Mesenchymal stem cell (in vitro differentiated cells and primary cell): ENCODE results near the gene LRRTM4.

ENCODE experiments used
- DNase-seq: peaks from one replicate; pipeline ENCODE4 v3.0.0-alpha.2; 2013
- H2AFZ ChIP-seq: one replicate; pipeline ENCODE4 v1.6.1; 2013; ENCODE audit warnings: low read depth, mild to moderate bottlenecking, control low read depth, inconsistent platforms, low read length, moderate library complexity
- H2AK5ac ChIP-seq: 2 replicates; pipeline ENCODE4 v1.6.1; 2013; ENCODE audit warnings: low read length, moderate library complexity, mild to moderate bottlenecking, inconsistent platforms; ENCODE audit not compliant: severe bottlenecking
- H2BK120ac ChIP-seq: one replicate; pipeline ENCODE4 v1.6.1; 2013; ENCODE audit warnings: low read depth, mild to moderate bottlenecking, inconsistent platforms, low read length, moderate library complexity
- H2BK12ac ChIP-seq, 2 experiments: one replicate each; pipeline ENCODE4 v1.6.1; 2013; ENCODE audit warnings: inconsistent platforms in 2 of 2, low read length in 2 of 2, mild to moderate bottlenecking in 2 of 2, moderate library complexity in 2 of 2, control low read depth in 1 of 2
- H2BK15ac ChIP-seq: one replicate; pipeline ENCODE4 v1.6.1; 2013; ENCODE audit warnings: mild to moderate bottlenecking, low read depth, inconsistent platforms; ENCODE audit not compliant: poor library complexity, severe bottlenecking
- H2BK5ac ChIP-seq: 2 replicates; pipeline ENCODE4 v1.6.1; 2013; ENCODE audit warnings: low read depth, mild to moderate bottlenecking, low read length, control low read depth, inconsistent platforms; ENCODE audit not compliant: poor library complexity, severe bottlenecking
- H3K14ac ChIP-seq, 2 experiments: one replicate each; pipeline ENCODE4 v1.6.1; 2013; ENCODE audit warnings: inconsistent platforms in 2 of 2, low read length in 2 of 2, control low read depth in 1 of 2, mild to moderate bottlenecking in 1 of 2, moderate library complexity in 1 of 2
- H3K18ac ChIP-seq, 2 experiments: one replicate each; pipeline ENCODE4 v1.6.1; 2013; ENCODE audit warnings: inconsistent platforms in 2 of 2, low read length in 2 of 2, control low read depth in 1 of 2, low read depth in 1 of 2, mild to moderate bottlenecking in 1 of 2
- H3K23ac ChIP-seq, 2 experiments: one replicate each; pipeline ENCODE4 v1.6.1; 2013; ENCODE audit warnings: inconsistent platforms in 2 of 2, low read length in 2 of 2, mild to moderate bottlenecking in 2 of 2, moderate library complexity in 2 of 2, control low read depth in 1 of 2
- H3K27ac ChIP-seq: 2 replicates; pipeline ENCODE4 v1.5.1; 2013; ENCODE audit warnings: mild to moderate bottlenecking, moderate library complexity, low read length, control low read depth, inconsistent platforms; ENCODE audit not compliant: poor library complexity, severe bottlenecking
- H3K27me3 ChIP-seq, 2 experiments: 2 replicates each; pipeline versions ENCODE4 v1.6.1 to v1.7.0; 2013; ENCODE audit warnings: low read length in 2 of 2, mild to moderate bottlenecking in 2 of 2, moderate library complexity in 2 of 2, control low read depth in 1 of 2, inconsistent platforms in 1 of 2; ENCODE audit not compliant: control insufficient read depth in 1 of 2, insufficient read depth in 1 of 2
- H3K36me3 ChIP-seq, 2 experiments: 2 replicates each; pipeline versions ENCODE4 v1.6.1 to v1.7.0; 2013; ENCODE audit warnings: low read length in 2 of 2, control low read depth in 1 of 2, inconsistent platforms in 1 of 2, low read depth in 1 of 2, mild to moderate bottlenecking in 1 of 2; ENCODE audit not compliant: insufficient read depth in 2 of 2, control insufficient read depth in 1 of 2
- H3K4ac ChIP-seq, 2 experiments: one replicate each; pipeline ENCODE4 v1.6.1; 2013; ENCODE audit warnings: inconsistent platforms in 2 of 2, low read length in 2 of 2, mild to moderate bottlenecking in 2 of 2, moderate library complexity in 2 of 2, control low read depth in 1 of 2, low read depth in 1 of 2
- H3K4me1 ChIP-seq: 2 replicates; pipeline ENCODE4 v1.6.1; 2013; ENCODE audit warnings: low read depth, low read length, control low read depth; ENCODE audit not compliant: control insufficient read depth, insufficient read depth
- H3K4me2 ChIP-seq: 2 replicates; pipeline ENCODE4 v1.6.1; 2013; ENCODE audit warnings: low read length, mild to moderate bottlenecking, inconsistent platforms; ENCODE audit not compliant: poor library complexity, severe bottlenecking
- H3K4me3 ChIP-seq, 2 experiments: 2 replicates each; pipeline versions ENCODE4 v1.5.1 to v1.7.0; 2013; ENCODE audit warnings: low read length in 2 of 2, mild to moderate bottlenecking in 2 of 2, control low read depth in 1 of 2, low read depth in 1 of 2; ENCODE audit not compliant: insufficient read depth in 1 of 2
- H3K79me1 ChIP-seq: replicated peaks from 2 replicates; pipeline ENCODE4 v1.6.1; 2013; ENCODE audit warnings: mild to moderate bottlenecking, control low read depth, low read length, inconsistent platforms; ENCODE audit not compliant: poor library complexity, severe bottlenecking
- H3K9ac ChIP-seq: 2 replicates; pipeline ENCODE4 v1.7.0; 2013; ENCODE audit warnings: mild to moderate bottlenecking, low read length, moderate library complexity
- H3K9me3 ChIP-seq: 2 replicates; pipeline ENCODE4 v1.7.0; 2013; ENCODE audit warnings: mild to moderate bottlenecking, low read length; ENCODE audit not compliant: control insufficient read depth
- H4K8ac ChIP-seq: one replicate; pipeline ENCODE4 v1.6.1; 2013; ENCODE audit warnings: inconsistent platforms, mild to moderate bottlenecking, low read length, moderate library complexity
- H4K91ac ChIP-seq: one replicate; pipeline ENCODE4 v1.6.1; 2013; ENCODE audit warnings: mild to moderate bottlenecking, low read length, inconsistent platforms
- WGBS: methylation state at CpG from one replicate; pipeline ENCODE4 v1.1.7; 2013; ENCODE audit warnings: mixed read lengths; 5-methylcytosine and 5-hydroxymethylcytosine counted together

LRRTM4 gene

DNA sequence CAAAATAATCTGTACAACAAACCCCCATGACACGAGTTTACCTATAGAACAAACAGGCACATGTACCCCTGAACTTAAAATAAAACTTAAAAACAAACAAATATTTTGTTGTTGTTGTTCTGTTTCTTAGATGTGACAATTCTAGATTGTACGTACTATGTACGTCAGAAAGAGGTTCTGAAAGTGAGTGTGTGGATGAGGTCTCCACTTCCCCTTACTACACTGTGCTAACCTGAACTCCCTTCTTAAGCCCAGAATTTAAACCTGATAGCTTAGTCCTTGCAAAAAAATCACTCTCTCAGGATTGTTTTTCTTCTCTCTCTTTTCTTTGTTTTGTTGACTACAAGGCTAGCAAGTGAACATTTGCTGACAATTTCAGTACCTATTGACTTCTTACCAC is 581.6 kb downstream of the LRRTM4 start:
- Histone ChIP-seq H3K79me1 (no peaks in the 10 kb centered on the region), H3K36me3 (no peaks in the 10 kb centered on the region), H3K4me2 (no peak overlapping the region), H3K9me3 (no peaks in the 10 kb centered on the region), H4K91ac (no peak overlapping the region), H4K8ac (no peak overlapping the region), H3K23ac (no peak overlapping the region), H3K4ac (no peak overlapping the region), H3K27ac (no peak overlapping the region), H2AFZ (no peak overlapping the region), H3K9ac (no peak overlapping the region), H2AK5ac (no peak overlapping the region), H3K18ac (no peak overlapping the region), H2BK15ac (no peak overlapping the region), H2BK12ac (no peak overlapping the region), H3K4me3 (no peak overlapping the region), H2BK120ac (no peak overlapping the region), H3K14ac (no peak overlapping the region), H3K27me3 (no peaks in the 10 kb centered on the region), H2BK5ac (no peak overlapping the region), H3K4me1 (no peaks in the 10 kb centered on the region)
- no peak for DNase-seq
- 100% methylated on average over 2 of the region's 3 CpGs for WGBS

DNA sequence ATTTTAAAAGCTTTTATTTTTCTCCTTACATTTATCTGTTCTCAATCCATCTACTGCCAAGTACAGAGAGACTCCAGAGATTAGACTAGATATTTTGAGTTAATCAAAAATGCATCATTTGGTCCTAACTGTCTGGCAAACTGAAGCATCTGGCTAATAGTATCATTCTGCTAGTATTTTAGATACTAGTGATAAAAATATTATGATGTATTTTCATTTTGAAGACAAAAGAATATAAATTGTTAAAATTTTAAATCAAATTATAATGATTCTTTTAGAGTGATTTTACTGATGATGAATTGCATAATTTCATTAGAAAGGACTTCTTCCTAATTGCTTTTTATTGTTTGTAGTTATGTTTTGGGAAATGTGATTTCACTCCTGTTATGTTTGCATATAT is 584.0 kb downstream of the LRRTM4 start:
- Histone ChIP-seq H3K36me3 (no peaks in the 10 kb centered on the region), H3K9me3 (no peaks in the 10 kb centered on the region), H4K91ac (no peak overlapping the region), H3K27me3 (no peaks in the 10 kb centered on the region), H2BK120ac (no peak overlapping the region), H2BK15ac (no peak overlapping the region), H2AK5ac (no peak overlapping the region), H3K9ac (no peak overlapping the region), H3K4me2 (no peak overlapping the region), H3K79me1 (no peaks in the 10 kb centered on the region), H3K18ac (no peak overlapping the region), H3K4ac (no peak overlapping the region), H4K8ac (no peak overlapping the region), H2BK12ac (no peak overlapping the region), H2BK5ac (no peak overlapping the region), H3K27ac (no peak overlapping the region), H3K14ac (no peak overlapping the region), H3K23ac (no peak overlapping the region), H3K4me1 (no peaks in the 10 kb centered on the region), H3K4me3 (no peak overlapping the region), H2AFZ (no peak overlapping the region)
- no peak for DNase-seq

DNA sequence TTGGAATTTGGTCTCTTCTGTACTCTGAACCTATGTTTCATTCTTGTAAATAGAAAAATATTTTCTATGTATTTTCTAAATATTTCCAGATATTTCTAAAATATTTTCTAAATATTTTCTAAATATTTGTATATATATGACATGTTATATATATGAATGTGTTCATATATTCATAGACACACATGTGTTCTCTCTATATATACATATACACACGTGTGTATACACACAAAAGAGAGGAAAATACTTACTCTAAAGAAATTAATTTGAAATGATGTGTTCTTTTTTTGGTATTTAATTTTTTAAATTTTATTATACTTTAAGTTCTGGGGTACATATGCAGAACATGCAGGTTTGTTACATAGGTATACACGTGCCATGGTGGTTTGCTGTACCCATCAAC is 589.6 kb downstream of the LRRTM4 start:
- no peak for DNase-seq
- Histone ChIP-seq H2BK120ac (no peak overlapping the region), H3K14ac (no peak overlapping the region), H4K91ac (no peak overlapping the region), H3K23ac (no peak overlapping the region), H3K4me1 (no peaks in the 10 kb centered on the region), H3K79me1 (no peaks in the 10 kb centered on the region), H3K9me3 (no peaks in the 10 kb centered on the region), H3K9ac (no peak overlapping the region), H4K8ac (no peak overlapping the region), H3K18ac (no peak overlapping the region), H2AFZ (no peak overlapping the region), H2BK12ac (no peak overlapping the region), H3K4ac (no peak overlapping the region), H3K4me3 (no peak overlapping the region), H2BK5ac (no peak overlapping the region), H3K27me3 (no peaks in the 10 kb centered on the region), H3K36me3 (no peaks in the 10 kb centered on the region), H2BK15ac (no peak overlapping the region), H3K27ac (no peak overlapping the region), H2AK5ac (no peak overlapping the region), H3K4me2 (no peak overlapping the region)
- WGBS, result 100% methylated on average over 1 of the region's 2 CpGs

DNA sequence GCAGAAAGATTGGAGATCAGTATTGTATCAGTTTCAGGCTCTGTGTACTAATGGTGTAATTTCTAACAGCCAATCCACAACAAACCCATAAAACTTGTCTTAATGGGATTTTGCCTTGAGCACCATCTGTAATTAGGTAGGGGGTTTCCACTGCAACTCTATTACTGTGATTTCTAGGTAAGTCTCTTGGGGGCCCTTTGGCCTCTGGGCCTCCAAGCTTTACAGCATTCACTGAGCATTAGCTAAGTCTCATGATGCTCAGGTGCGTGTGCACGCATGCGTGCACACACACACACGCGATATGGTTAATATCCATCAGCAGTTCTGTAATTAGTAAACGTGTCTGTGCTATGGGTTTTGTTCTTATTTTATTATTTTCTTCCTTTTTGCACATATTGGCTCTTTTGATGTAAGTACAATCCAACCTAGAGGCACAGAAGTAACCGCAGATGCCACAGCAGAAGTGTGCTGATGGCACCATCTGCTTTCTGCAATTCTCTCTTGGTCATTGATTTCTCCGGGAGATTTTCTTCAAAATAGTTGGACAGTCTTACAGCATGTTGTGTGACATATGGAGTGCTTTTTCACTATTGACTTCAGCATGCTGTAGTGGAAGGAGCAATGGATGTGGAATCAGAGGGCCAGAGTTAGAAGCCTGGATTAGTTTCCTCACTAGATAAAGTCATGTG is 592.0 kb downstream of the LRRTM4 start:
- Histone ChIP-seq H2AK5ac (no peak overlapping the region), H3K14ac (no peak overlapping the region), H2BK5ac (no peak overlapping the region), H2AFZ (no peak overlapping the region), H3K79me1 (no peaks in the 10 kb centered on the region), H3K23ac (no peak overlapping the region), H3K4me2 (no peak overlapping the region), H3K36me3 (no peaks in the 10 kb centered on the region), H2BK12ac (no peak overlapping the region), H3K9ac (no peak overlapping the region), H4K8ac (no peak overlapping the region), H4K91ac (no peak overlapping the region), H3K4me3 (no peak overlapping the region), H3K4me1 (no peaks in the 10 kb centered on the region), H2BK120ac (no peak overlapping the region), H3K27ac (no peak overlapping the region), H3K27me3 (no peaks in the 10 kb centered on the region), H3K4ac (no peak overlapping the region), H2BK15ac (no peak overlapping the region), H3K9me3 (no peaks in the 10 kb centered on the region), H3K18ac (no peak overlapping the region)
- no peak for DNase-seq
- WGBS, result 96% methylated on average over 8 of the region's 8 CpGs
